Thyroid gland (tissue), 4 donors: ENCODE results near the gene TYMS. TPM values are rescaled to one million over a fixed set of nuclear protein-coding genes. Genes with fewer than 3 reads are reported as not detected.
A peak's percentile ranks its signal among the peaks of the same experiment; 100 is the strongest.

Source experiments
- DNase-seq, 2 donors: peaks; one replicate each; pipeline ENCODE4 v3.0.0-alpha.2; 2019
- H3K27ac ChIP-seq, 3 donors: fragments of 200-600 bp; sonication (generic); 1 replicate in 2 of 3; 2 replicates in 1 of 3; pipeline ENCODE4 v1.5.1; 2016 to 2019; ENCODE audit warnings: mild to moderate bottlenecking in 1 of 3, moderate library complexity in 1 of 3
- H3K27me3 ChIP-seq: fragments of 200-600 bp; sonication (generic); one replicate; pipeline ENCODE4 v1.5.1; 2019
- H3K36me3 ChIP-seq, 2 donors: fragments of 200-600 bp; sonication (generic); one replicate each; pipeline ENCODE4 v1.5.1; 2016 to 2019
- H3K4me1 ChIP-seq, 2 donors: fragments of 200-600 bp; sonication (generic); one replicate each; pipeline ENCODE4 v1.5.1; 2017 to 2019
- H3K4me3 ChIP-seq, 3 donors: fragments of 200-600 bp; sonication (generic); replicated peaks in 1 of 3; 1 replicate in 2 of 3; 2 replicates in 1 of 3; pipeline ENCODE4 v1.5.1; 2016; ENCODE audit warnings: mild to moderate bottlenecking in 1 of 3
- H3K9me3 ChIP-seq: fragments of 200-600 bp; sonication (generic); one replicate; pipeline ENCODE4 v1.5.1; 2017
- POLR2A ChIP-seq, 2 donors: fragments of 450-650 bp; IDR thresholded peaks; one replicate each; pipeline ENCODE4 v1.6.1; 2017; ENCODE audit warnings: antibody characterized with exemption in 2 of 2, mild to moderate bottlenecking in 2 of 2, moderate library complexity in 1 of 2
- WGBS, 2 donors: methylation state at CpG; one replicate each; pipeline ENCODE4 v1.1.5; 2017; 5-methylcytosine and 5-hydroxymethylcytosine counted together
- intact Hi-C: fragments of 100-400 bp; cut with DNase I; formaldehyde crosslinking; loops from one replicate; pipeline ENCODE4 v1.15.1; 2023
- total RNA-seq, 4 donors: library from RNA; depleted of rRNA; stranded (reverse); fragments of >200 nt; gene quantifications; one replicate each; pipeline ENCODE4 v1.2.3, GENCODE V29; 2016
- TF ChIP-seq, protein P1 (sequence below), 6 experiments: fragments of 200-600 bp in 3 of 6; fragments of 450-650 bp in 3 of 6; sonication (generic) in 3 of 6; IDR thresholded peaks; one replicate each; pipeline ENCODE4 v1.5.1; 2016 to 2019; ENCODE audit warnings: antibody characterized with exemption in 6 of 6, mild to moderate bottlenecking in 2 of 6, inconsistent platforms in 1 of 6, moderate library complexity in 1 of 6

The TYMS gene
- total RNA-seq, 4 donors from 2014 or later = 0.67 to 2.1 (median 1.8) TPM; not detected in 1

DNA sequence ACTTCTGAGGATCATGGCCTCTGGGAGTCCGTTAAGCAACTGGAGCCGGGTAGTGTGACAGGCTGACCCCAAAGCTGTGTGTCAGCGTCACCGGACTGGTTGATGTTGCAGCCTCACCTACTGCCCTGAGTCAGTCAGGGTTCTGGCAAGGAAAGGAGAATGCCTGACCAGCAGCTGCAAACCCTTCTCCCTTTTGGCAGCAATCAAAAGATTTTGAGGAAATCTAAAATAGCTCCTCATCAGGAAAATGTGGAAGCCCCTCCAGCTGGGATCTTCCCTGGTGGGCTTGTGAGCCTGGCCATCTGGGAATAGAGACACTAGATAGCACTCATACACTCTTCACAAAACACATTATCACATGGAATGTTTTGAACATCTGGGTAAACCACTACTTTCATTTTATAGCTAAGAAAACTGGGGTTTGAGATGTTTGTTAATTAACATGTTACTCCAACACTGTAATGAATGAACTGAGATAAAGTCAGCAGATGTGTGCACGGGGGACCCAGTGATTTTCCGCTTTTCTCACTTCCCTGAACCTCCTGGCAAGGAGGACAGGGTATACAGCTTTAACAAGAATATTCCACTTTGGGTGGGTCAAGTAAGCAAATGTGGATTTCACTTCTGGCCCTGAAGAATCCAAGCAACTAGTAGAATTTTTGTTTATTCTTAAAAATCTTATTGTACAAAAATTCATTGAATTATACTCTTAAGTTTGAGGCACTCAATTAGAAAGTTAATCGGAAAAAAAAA is 36.0 kb upstream of the TYMS start:
- 61 to 68% methylated on average over 7 of the region's 7 CpGs for WGBS, 2 donors
- no peak for TF ChIP-seq POLR2A (IDR thresholded peaks at IDR 0.05)
- TF ChIP-seq, protein P1, sequence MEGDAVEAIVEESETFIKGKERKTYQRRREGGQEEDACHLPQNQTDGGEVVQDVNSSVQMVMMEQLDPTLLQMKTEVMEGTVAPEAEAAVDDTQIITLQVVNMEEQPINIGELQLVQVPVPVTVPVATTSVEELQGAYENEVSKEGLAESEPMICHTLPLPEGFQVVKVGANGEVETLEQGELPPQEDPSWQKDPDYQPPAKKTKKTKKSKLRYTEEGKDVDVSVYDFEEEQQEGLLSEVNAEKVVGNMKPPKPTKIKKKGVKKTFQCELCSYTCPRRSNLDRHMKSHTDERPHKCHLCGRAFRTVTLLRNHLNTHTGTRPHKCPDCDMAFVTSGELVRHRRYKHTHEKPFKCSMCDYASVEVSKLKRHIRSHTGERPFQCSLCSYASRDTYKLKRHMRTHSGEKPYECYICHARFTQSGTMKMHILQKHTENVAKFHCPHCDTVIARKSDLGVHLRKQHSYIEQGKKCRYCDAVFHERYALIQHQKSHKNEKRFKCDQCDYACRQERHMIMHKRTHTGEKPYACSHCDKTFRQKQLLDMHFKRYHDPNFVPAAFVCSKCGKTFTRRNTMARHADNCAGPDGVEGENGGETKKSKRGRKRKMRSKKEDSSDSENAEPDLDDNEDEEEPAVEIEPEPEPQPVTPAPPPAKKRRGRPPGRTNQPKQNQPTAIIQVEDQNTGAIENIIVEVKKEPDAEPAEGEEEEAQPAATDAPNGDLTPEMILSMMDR (IDR thresholded peaks at IDR 0.05) = no peak
- Histone ChIP-seq H3K27ac (no peak overlapping the region), H3K9me3 (no peaks in the 10 kb centered on the region), H3K4me1 (no peaks in the 10 kb centered on the region), H3K36me3 (no peaks in the 10 kb centered on the region), H3K4me3 (no peak overlapping the region), H3K27me3 (no peaks in the 10 kb centered on the region)
- DNase-seq = no peak
- intact Hi-C loops = loop anchor here (5.0 kb wide), 1 partner anchor 211 kb away; no protein-coding TSS in a partner anchor

DNA sequence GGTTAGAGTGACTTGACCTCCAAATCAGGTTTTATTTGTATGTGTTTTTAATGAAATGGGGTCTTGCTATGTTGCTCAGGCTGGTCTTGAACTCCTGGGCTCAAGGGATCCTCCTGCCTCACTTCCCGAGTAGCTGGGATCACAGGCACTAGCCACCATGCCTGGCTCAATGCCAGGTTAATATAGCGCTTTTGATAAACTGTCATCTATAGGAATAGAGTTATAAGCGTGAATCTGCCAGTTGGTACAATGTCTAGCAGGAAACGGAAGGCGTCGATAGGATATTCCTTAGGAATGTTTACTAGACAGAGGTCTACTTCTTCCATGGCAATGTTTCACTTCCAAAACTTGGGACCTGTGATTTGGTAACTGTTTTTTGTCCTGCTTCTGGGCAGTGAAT is 35.2 kb upstream of the TYMS start:
- 79 to 87% methylated on average over 6 of the region's 6 CpGs for WGBS, 2 donors
- intact Hi-C loops = loop anchor here (5.0 kb wide), 1 partner anchor 210 kb away; no protein-coding TSS in a partner anchor

DNA sequence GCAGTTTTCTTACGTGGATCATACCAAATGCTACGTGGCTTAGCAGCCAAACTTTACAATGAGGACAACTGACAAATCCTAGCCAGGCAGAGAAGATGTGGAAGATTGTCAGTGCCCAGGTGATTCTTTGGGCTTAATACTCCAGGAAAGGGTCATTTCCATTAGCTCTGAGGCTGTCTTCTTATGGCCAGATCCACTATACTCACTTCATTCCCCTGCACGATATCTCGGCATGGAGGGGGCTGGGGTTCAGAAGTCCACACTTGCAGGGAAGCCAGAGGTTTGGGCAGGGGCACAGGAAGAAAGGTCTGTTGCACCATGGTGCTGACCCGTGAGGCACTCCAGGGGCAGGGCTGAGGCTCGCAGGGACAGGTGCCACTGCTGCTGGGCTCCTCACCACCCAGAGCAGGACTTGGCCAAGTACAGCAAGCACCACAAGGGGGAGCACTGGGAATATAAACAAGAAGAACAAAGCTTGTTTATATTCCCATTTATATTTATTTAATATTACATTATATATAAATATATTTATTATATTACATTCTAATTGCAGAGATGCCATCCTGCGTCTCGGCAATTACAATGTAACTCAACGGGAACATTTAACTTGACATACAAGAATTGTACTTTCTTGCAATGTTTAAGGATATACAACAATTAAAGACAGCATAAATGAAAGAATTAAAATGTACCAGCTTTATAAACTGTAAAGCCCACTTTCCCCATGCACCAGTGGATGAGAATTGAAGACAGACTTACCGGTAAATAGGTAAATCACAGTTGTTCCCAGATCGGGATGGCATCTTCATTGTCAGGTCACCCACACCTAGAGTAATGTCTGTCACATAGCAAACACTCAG is 33.5 kb upstream of the TYMS start:
- DNase-seq = peak; percentile 65 to 75
- H3K9me3 ChIP-seq = no peaks in the 10 kb centered on the region
- WGBS, 2 donors = 68 to 70% methylated on average over 11 of the region's 11 CpGs
- H3K36me3 ChIP-seq = no peaks in the 10 kb centered on the region
- H3K27ac ChIP-seq = no peak overlapping the region
- H3K27me3 ChIP-seq = no peaks in the 10 kb centered on the region
- TF ChIP-seq POLR2A (IDR thresholded peaks at IDR 0.05) = no peak
- TF ChIP-seq, protein P1 (IDR thresholded peaks at IDR 0.05) = peak; percentile 12 to 73 (median 40)
- H3K4me3 ChIP-seq = no peak overlapping the region
- intact Hi-C loops = loop anchor here (5.0 kb wide), 1 partner anchor 208 kb away; no protein-coding TSS in a partner anchor
- no peaks in the 10 kb centered on the region for H3K4me1 ChIP-seq

More for the DNA sequence above, 35.2 kb upstream of the TYMS start:
- Histone ChIP-seq H3K36me3 (no peaks in the 10 kb centered on the region), H3K4me1 (no peaks in the 10 kb centered on the region), H3K27ac (no peak overlapping the region), H3K9me3 (no peaks in the 10 kb centered on the region), H3K4me3 (no peak overlapping the region), H3K27me3 (no peaks in the 10 kb centered on the region)
- TF ChIP-seq, protein P1 (IDR thresholded peaks at IDR 0.05) = no peak
- TF ChIP-seq POLR2A (IDR thresholded peaks at IDR 0.05) = no peak
- no peak for DNase-seq

DNA sequence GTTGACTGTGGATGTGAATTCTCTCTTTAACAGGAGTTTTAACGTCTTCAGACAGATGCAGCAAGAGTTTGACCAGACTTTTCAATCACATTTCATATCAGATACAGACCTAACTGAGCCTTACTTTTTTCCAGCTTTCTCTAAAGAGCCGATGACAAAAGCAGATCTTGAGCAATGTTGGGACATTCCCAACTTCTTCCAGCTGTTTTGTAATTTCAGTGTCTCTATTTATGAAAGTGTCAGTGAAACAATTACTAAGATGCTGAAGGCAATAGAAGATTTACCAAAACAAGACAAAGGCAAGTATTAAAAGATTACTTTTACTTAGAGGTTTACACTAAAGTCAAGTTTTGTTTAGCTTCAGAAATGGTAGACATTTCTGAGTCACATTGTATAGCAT is 30.2 kb upstream of the TYMS start:
- Histone ChIP-seq H3K36me3 (no peaks in the 10 kb centered on the region), H3K4me3 (no peak overlapping the region), H3K27ac (no peak overlapping the region), H3K9me3 (no peaks in the 10 kb centered on the region), H3K27me3 (no peaks in the 10 kb centered on the region), H3K4me1 (no peaks in the 10 kb centered on the region)
- intact Hi-C loops = no loop called here
- 73 to 81% methylated on average over 2 of the region's 2 CpGs for WGBS, 2 donors
- TF ChIP-seq, protein P1 (IDR thresholded peaks at IDR 0.05) = no peak
- no peak for TF ChIP-seq POLR2A (IDR thresholded peaks at IDR 0.05)
- DNase-seq = no peak
